NCI-H2227 (cell line): ENCODE data around the gene L1CAM.

ENCODE experiments used
- DNase-seq: peaks from one replicate; lab custom pipeline; 2025; ENCODE audit not compliant: unreplicated experiment; lab: John Stamatoyannopoulos, UW

L1CAM gene

DNA sequence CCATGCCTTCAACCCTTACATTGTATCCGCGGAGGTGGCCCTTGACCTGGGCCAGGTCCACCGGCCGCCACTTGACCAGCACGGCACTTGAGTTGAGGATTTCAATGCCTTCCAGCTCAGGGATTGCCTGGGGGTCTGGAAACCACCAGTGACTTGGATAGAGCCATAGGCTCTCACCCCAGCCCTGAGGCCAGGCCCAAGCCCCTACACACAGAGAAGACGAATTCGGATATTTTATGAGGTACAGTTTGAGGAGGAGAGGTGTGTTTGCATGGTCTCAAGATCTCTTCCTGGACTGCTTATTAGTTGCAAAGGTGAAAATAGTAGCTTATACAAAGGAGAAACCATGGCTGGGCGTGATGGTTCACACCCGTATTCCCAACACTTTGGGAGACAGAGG, 20.3 kb downstream of the L1CAM start:
- DNase-seq: no peak

DNA sequence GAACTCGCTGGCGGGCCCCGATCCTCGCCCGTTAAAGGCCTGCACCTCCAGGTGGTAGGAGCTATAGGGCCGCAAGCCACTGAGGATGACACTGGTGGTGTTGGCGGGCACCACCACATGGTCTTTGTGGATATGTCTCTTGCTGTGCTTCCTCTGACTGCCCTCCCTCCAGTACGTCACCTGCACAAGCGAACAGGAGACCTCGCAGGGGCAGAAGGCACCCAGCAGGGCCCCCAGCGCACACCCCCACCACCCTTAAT, 20.7 kb downstream of the L1CAM start:
- DNase-seq: no peak

DNA sequence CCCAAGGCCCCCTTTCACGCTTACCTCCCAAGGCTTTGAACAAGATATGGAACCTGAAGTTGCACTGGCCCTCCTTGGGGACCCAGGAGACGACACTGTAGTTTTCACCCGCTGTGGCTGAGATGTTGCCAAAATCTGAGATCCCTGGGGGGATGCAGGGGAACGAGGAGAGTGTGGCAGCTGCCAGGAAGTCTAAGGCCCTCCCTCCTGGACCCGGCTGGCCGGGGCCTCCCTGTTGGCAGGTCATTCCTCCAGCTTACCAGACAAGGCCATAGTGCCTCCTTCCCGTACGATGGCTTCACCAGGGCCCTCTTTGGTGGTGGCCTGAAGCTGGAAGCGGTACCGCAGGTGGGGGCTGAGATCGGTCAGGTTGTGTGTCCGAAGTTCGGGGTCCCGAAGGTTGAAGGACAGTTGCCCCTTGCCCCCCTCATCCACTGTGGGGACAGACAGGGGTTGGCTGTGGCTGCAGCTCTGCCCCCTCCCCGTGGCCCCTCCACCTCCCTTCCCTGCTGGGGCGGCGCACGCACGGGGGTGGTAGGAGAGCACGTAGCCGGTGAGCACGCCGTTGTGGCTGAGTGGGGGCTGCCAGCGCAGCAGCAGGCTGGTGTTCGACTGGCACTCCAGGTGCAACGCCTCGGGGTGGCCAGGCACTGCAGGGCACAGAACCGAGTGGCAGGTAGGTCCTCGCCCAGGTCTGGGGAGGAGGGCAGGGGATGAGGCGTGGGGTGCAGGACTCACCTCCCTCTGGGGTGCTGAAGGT, 21.2 kb downstream of the L1CAM start:
- DNase-seq: no peak

DNA sequence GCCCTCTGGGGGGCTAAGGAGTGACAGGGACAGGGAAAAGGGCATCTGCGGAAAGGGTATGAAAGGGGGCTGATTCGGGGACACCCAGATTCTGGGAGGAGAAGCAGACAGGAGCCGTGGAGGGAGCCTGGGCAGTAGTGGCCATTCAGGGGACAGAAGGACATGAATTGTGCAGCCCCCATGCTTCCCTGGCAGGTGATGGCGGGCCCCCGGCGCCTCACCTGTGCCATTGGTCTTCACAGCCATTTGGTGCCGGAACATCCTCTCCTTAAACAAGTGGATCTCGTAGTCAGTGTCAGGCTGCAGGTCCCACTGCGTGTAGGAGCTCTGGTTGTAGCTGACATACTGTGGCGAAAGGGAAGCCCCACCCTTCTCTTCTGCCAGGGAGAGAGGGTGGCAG, 21.9 kb downstream of the L1CAM start:
- DNase-seq: no peak

DNA sequence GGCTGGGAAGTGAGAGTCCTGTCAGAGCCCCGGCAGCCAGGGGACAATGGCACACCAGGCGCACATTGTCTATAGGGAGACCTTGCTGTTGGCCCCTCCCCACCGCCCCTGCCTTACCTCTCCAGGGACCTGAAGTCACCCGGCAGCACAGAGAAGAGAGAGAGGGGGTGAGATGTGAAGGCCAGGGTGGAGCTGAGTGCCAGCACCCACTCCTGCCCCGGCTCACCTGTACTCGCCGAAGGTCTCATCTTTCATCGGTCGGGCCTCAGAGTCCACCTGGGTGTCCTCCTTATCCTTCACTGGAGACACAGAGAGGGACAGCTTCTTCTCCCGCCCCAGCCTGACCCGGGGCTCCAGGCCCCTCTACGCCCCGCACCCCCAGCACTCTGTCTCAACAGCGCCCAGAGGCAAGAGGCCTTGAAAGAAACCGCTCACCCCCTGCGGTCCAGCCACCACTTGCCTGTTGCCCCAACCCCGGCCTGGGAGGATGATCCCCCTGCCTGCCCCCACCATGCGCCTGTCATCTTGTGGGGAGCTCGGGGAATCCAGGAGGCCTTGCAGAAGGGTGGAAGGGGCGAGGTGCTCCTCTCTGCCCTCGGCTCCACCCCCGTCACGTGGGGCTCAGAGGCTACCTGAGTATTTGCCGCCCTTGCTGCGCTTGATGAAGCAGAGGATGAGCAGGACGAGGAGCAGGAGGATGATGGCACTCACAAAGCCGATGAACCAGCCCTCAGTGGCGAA, 22.6 kb downstream of the L1CAM start:
- DNase-seq: no peak

DNA sequence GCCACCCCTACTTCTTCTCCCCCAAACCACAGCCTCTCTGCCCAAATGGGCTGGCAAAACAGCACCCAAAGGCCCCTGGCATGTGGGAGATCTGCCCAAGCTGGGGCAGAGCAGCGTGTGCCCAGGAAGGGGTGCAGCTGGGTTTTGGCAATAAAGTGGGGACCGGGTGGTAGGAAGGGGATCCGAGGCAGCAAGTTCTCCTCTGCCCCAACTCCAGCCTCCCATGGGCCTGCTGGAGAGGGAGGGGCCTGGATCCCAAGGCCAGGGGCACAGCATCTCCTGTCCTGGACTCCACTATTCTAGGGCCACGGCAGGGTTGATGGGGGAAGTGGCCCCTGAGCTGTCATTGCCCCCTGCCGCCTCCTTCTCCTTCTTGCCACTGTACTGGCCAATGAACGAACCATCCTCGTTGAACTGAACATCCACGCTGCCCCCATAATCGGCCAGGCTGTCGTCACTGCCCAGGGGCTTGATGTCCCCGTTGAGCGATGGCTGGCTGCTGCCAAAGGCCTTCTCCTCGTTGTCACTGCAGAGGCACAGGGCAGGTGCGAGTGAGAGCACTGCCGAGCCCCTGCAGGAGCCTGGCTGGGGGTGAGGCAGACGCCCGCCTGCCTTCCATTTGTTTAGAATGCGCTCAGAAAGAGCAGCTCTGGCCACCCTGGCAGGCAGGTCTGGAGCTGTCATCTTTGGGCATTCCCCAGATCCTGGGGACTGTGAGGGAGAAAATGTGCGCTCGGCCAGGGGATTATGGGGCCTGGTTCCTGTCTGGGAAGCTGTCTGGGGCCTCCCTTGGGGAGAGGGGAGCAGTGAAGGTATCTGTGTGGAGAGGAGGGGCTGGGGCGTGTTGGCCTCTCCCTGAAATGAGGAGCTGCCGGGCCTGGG, 23.4 kb downstream of the L1CAM start:
- DNase-seq: no peak

DNA sequence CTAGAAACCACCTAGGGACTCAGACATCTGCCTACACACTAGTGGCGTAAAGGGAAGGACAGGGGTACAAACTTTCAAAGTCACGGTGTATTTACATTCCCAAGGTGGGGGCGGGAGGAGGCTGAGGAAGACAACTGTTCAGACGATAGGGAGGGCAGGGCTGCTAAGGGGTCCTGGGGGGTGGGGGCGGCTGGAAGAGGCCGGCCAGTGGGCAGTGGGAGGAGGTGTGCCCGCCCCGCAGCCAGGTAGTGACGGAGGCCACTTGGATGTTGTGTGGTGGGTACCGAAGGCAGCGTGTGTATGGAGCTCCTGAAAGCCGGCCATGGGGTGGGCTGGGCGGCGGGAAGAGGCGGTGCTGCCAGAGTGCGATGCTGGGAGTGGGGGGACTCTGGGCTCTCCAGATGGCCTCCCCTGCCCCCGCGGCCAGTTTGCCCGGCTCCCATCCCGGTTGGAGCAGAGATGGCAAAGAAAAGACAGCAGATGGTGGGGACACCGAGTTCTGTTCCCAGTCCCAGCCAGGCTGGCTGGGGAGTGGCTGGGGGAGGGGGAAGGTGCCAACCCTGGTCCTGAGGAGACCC, 24.2 kb downstream of the L1CAM start:
- DNase-seq: no peak

DNA sequence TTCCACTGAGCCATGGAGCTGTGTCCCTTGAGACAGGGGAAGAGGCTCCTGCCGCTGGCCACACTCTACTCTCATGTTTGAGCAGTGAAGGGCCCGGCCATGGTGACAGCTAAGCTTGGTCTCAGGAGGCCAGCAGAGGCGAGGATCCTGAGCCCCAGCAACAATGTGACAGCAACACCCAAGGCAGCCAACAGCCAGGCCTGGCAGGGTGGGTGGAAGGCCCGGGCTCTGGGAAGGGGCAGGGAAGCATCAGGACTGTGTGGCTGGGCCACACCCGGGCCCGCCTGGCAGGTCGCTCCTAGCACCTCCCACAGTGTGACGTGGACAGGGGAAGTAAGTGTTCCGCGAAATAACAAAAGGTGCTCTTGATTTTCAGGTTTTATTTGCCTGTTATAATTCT, 24.8 kb downstream of the L1CAM start:
- DNase-seq: no peak

DNA sequence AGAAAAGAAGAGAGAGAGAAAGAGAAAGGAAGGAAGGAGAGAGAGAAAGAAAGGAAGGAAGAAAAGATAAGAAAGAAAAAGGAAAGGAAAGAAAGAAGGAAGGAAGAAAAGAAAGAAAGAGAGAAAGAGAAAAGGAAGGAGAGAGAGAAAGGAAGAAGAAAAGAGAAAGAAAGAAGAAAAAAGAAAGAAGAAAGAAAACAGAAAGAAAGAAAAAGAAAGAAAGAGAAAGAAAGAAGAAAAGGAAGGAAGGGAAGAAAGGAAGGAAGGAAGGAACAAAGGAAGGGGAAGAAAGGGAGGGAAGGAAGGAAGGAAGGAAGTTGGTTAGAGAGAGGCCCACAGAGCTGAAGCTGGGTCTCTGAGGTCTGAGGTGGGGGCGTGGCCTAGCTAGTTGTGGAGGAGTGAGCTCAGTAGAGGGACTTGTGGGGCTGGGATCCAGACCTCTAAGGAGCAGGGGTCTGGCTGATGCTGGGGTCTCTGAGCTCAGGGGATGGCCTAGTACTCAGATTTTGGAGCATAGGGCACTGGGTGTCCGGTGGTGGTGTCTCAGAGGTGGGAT, 28.5 kb downstream of the L1CAM start:
- DNase-seq: no peak

DNA sequence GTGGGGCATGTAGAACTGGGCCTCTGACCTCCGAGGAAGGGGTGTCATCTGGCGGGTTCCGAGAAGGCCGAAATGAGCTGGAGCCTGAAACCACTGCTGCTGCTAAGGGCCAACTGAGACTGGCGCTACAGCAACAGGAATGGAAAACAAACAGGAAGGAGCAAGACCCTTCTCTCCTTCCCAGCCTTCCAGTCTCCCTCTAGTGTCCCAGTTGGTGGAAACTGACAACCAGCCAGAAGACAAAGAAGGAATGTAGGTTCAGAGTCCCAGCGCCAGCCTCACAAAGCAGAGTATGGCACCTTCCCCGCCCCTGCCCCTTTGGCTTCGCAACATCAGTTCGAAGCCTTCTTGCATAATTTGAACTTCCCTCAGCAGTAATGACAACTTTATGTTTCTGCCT, 31.3 kb downstream of the L1CAM start:
- DNase-seq: no peak

DNA sequence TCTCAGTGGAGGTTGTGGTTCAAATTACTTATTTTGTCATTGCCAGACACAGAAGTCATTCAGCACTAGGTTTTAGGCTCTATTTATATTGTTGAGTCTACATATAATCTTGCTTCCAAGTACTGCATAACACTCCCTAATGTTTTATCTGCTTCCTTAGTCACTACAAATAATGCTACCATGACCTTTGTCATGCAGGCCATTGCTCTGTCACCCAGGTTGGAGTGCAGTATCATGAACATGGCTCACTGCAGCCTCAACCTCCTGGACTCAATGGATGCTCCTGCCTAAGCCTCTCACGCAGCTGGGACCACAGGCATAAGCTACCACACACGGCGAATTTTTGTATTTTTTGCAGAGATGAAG, 32.1 kb downstream of the L1CAM start:
- no peak for DNase-seq

DNA sequence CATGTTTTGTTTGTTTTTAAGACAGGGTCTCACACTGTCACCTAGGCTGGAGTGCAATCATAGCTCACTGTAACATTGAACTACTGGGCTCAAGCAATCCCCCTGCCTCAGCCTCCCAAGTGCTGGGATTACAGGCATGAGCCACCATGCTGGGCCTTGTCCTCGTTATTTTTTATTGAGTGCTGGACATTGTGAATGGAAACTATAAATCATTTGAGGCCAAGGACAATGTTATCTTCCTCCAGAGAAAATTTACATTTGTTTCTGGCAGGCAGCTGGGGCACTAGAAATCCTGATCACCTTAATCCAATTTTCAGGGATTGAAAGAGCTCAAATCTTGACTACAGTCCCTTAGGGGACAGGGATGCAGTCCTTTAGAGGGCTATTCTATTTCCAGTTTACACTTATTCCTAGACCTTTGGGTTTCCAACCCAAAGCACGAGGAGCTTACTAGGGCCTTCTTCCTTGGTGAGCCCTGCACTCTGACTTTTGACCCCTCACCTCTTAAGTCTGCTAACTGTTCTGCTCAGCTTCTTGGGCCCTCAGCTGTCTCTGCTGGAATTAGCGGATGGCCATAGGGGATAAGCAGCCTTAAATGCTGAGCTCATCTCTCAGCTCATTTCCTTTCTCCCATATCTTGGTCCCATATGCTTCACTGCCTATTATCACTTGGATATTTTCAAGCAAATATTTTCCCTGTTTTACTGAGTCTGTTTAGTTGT, 32.6 kb downstream of the L1CAM start:
- no peak for DNase-seq

DNA sequence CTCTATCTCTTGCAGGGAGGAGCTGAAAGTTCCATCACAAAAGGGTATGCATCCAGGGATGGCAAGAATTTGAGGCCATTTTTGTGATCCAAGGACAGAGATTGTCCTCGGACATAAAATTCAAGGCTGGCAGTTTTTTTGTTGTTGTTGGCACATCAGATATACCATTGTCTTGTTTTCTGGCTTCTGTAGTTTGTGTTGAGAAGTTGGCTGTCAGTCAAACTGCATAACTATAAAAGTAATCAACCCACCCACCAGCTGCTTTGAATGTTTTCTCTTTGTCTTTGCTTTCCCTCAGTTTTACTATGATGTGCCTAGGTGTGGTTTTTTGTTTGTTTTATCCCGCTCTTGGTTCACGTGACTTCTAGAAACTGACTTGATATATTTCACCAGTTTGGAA, 34.0 kb downstream of the L1CAM start:
- no peak for DNase-seq

DNA sequence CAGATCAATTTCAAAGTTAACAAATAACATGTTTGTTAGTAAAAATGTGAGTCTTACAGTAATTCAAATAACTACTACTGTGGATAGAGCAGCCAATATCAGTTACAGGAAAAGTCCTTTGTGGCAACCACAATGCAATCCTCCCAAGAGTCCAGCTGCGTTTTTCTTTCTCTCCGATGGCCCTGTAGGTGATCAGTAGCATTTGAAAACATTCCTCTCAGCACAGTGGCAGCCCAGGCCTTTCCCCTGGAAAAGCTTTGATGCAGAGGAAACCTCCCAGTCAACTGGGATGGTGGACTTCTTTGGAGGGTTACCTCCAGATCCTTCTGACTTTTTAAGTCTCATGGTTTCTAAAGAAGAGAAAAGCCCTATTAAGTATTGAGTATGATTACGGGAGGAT, 37.6 kb downstream of the L1CAM start:
- DNase-seq: no peak

DNA sequence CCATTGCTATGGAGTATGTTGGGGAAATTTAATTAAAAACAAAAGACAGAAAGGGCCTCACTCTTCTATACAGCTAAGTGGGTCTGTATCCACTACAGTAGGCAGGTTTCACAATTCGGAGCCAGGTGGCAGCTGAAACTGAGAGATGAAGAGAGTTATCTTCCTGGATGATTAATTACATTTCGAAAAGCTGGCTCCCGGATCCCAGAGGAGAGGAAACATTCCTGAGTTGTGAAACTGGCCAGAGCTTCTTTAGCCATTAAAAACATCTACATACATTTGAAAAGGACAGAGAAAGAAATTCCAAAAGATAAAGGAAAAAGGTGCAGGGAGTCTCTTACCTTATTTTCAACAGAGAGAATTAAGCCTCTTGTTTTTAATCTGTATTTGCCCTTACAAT, 40.1 kb downstream of the L1CAM start:
- DNase-seq: no peak

DNA sequence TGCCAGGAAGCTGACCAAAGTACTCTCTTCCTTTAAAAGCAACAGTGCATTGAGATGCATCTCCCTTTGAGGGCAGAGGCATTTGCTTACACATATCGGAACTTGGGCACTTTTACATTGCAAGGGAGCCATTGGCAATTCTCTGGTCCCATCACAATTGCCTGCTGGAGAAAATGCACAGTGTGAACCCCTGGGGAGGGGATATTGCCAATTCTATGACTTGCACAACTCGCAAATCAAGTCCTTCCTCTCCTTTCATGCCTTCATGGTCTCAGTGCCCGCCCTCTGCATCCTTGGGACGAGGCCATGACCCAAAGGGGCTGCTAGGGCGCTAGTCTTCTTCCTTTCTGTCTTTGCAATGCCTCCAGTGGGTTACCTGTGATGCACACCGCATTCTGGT, 40.8 kb downstream of the L1CAM start:
- DNase-seq: no peak

DNA sequence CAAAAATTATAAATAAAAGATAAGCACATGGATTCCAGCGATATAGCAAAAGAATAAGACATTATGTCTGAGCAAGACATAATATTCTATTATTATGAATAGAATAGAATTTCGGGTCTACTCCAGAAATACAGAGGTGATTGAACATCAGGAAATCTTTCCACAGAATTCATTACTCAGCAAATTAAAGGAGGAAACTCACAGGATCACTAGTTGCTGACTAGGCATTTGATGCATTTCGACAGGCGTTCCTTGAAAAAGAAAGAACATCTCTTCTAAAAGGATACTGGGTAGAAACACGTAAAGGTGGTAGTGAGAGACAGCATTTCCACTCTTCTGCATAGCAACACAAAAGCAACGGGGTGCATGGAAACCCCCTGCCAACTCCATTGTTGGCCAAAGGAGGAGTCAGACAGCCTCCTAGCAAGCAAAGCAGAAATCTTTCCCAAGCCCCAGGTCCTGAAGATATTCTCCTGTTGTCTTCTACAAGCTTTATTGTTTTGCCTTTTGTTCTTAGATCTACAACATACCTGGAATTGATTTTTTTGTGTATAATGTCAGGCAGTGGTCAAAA, 41.4 kb downstream of the L1CAM start:
- DNase-seq: no peak

DNA sequence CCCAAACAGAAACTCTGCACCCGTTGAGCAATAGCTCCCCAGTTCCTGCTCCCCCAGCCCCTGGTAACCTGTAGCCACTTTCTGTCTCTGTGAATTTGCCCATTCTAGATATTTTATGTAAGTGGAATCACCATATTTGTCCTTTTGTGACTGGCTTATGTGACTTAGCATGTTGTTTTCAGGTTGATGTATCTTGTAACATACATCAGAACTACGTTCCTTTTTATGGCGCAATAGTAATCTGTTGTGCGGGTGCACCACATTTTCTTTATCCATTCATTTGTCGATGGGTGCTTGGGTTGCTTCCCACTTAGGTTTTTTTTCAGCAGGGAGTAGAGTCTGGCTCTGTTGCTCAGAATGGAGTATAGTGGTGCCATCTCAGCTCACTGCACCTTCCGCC, 49.1 kb downstream of the L1CAM start:
- DNase-seq: no peak

DNA sequence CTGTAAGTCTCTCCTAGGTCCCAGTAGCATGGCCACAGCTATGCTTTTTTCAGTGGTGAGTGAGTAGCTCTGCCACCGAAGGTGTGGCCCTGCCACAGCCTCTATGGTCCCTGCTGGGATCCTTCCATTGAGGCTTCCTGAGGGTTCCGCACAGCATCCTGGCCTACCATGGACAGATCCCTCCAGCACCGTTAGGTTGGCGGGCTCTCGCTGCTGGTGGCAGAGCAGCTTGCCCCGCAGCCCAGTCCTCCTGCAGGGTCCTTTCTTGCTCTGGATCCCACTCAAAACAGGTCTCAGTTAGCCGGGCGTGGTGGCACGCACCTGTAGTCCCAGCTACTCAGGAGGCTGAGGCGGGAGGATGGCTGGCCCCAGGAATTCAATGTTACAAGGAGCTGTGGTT, 53.2 kb downstream of the L1CAM start:
- no peak for DNase-seq

DNA sequence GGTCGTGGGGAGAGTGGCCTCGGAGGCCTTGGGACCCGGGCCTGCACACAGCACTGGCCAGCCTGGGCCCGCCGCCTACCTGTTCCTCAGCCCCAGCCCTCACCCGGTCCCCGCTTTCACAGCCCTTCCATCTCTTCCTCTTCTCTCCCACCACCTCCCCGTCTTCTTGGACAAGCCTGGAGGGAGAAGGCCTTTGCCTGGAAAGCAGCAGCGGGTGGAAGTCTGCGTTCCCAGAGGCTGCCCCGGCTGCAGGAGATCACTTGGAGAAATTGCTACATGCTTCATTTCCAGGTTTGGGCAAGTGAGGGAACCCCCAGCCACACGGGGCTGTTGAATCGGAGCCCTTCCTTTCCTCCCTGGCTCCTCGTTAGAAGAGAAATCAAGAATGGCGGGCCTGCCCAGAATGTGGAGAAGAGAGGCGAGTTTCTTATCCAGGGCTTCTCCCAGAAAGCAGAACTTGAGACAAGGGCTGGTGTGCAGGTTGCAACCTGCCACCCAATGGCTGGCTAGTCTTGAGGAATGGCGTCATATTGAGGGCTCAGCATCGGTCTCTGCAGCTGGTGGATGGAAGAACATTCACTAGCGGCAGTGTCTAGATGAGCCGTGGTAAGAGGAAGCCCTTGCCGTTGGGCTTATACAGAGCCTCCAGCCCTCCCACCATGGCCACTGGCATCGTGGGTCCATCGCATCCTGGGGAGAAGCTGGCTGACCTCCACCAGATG, 54.4 kb downstream of the L1CAM start:
- DNase-seq: no peak
